ENCODE data around the gene LIAS.

DNA sequence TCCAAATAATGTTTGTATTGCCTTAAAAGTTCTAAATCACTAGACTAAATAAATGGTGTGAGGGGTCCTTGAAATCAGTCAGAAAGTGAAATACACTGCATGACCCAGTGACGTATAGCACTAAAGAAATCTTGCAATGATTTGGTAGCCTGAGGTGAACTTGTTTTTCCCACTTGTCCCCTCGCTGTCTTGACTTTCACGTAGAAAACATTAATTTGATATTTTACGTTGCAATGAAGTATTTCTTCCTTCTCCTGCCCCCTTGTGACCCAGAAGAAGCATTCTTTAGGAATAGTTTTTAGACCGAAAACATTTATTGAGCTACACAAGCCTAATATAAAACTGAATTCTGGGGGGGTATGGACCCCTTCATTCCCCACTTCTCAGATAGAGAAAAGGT is 48.4 kb upstream of the LIAS start:
- no peak for TF ChIP-seq POLR2A (IDR thresholded peaks at IDR 0.05)
- TF ChIP-seq, protein P1, sequence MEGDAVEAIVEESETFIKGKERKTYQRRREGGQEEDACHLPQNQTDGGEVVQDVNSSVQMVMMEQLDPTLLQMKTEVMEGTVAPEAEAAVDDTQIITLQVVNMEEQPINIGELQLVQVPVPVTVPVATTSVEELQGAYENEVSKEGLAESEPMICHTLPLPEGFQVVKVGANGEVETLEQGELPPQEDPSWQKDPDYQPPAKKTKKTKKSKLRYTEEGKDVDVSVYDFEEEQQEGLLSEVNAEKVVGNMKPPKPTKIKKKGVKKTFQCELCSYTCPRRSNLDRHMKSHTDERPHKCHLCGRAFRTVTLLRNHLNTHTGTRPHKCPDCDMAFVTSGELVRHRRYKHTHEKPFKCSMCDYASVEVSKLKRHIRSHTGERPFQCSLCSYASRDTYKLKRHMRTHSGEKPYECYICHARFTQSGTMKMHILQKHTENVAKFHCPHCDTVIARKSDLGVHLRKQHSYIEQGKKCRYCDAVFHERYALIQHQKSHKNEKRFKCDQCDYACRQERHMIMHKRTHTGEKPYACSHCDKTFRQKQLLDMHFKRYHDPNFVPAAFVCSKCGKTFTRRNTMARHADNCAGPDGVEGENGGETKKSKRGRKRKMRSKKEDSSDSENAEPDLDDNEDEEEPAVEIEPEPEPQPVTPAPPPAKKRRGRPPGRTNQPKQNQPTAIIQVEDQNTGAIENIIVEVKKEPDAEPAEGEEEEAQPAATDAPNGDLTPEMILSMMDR (IDR thresholded peaks at IDR 0.05): peak in 4 of 7 experiments; percentile 22 to 38 (median 34)

Measured in body of pancreas (tissue), 4 donors.